Astrocyte (in vitro differentiated cells and primary cell): ENCODE measurements around the gene SNRNP70. TPM values are rescaled to one million over a fixed set of nuclear protein-coding genes. Genes with fewer than 3 reads are reported as not detected.

ENCODE experiments used
- DNase-seq: peaks from one replicate; pipeline ENCODE4 v3.0.0-alpha.2; 2010; ENCODE audit warnings: low read depth
- FAIRE-seq: peaks from 2 replicates; lab custom pipeline; 2011; peaks lifted over from hg19 to GRCh38; lab: Jason Lieb, UNC
- H2AFZ ChIP-seq: 2 replicates; pipeline ENCODE4 v1.6.0; 2012; ENCODE audit warnings: low read depth, low read length, inconsistent platforms
- H3K27ac ChIP-seq: 2 replicates; pipeline ENCODE4 v1.5.1; 2011; ENCODE audit warnings: low read depth, low read length, inconsistent platforms
- H3K27me3 ChIP-seq: 2 replicates; pipeline ENCODE4 v1.6.0; 2011; ENCODE audit warnings: low read length, inconsistent platforms; ENCODE audit not compliant: insufficient read depth
- H3K36me3 ChIP-seq: 2 replicates; pipeline ENCODE4 v1.5.1; 2011; ENCODE audit warnings: low read length, inconsistent platforms; ENCODE audit not compliant: insufficient read depth
- H3K4me1 ChIP-seq: 2 replicates; pipeline ENCODE4 v1.5.1; 2011; ENCODE audit warnings: low read length, inconsistent platforms; ENCODE audit not compliant: insufficient read depth
- H3K4me2 ChIP-seq: 2 replicates; pipeline ENCODE4 v1.6.0; 2012; ENCODE audit warnings: low read length, inconsistent platforms
- H3K4me3 ChIP-seq: 2 replicates; pipeline ENCODE4 v1.5.1; 2011; ENCODE audit warnings: low read depth, mild to moderate bottlenecking, low read length, inconsistent platforms; ENCODE audit not compliant: insufficient read depth
- H3K79me2 ChIP-seq: 2 replicates; pipeline ENCODE4 v1.6.0; 2012; ENCODE audit warnings: mild to moderate bottlenecking, low read length, inconsistent platforms; ENCODE audit not compliant: insufficient read depth
- H3K9ac ChIP-seq: 2 replicates; pipeline ENCODE4 v1.6.0; 2012; ENCODE audit warnings: mild to moderate bottlenecking, low read length, inconsistent platforms
- H3K9me3 ChIP-seq: 2 replicates; pipeline ENCODE4 v1.5.1; 2012; ENCODE audit warnings: low read depth, mild to moderate bottlenecking, low read length, inconsistent platforms; ENCODE audit not compliant: insufficient read depth
- H4K20me1 ChIP-seq: 2 replicates; pipeline ENCODE4 v1.6.0; 2012; ENCODE audit warnings: low read length, inconsistent platforms; ENCODE audit not compliant: insufficient read depth
- H3K27ac Mint-ChIP-seq: one replicate; pipeline ENCODE4 v1.8.0; 2021; ENCODE audit warnings: mild to moderate bottlenecking, mixed read lengths; ENCODE audit not compliant: unreplicated experiment
- H3K27me3 Mint-ChIP-seq: one replicate; pipeline ENCODE4 v1.8.0; 2021; ENCODE audit warnings: low read depth, mixed read lengths; ENCODE audit not compliant: unreplicated experiment
- H3K36me3 Mint-ChIP-seq: one replicate; pipeline ENCODE4 v1.8.0; 2021; ENCODE audit warnings: low read depth, mixed read lengths; ENCODE audit not compliant: unreplicated experiment
- H3K4me1 Mint-ChIP-seq: one replicate; pipeline ENCODE4 v1.8.0; 2021; ENCODE audit warnings: low read depth, mixed read lengths; ENCODE audit not compliant: unreplicated experiment
- H3K4me3 Mint-ChIP-seq: one replicate; pipeline ENCODE4 v1.8.0; 2021; ENCODE audit warnings: mild to moderate bottlenecking, moderate library complexity, mixed read lengths; ENCODE audit not compliant: unreplicated experiment
- H3K9me3 Mint-ChIP-seq: one replicate; pipeline ENCODE4 v1.8.0; 2021; ENCODE audit warnings: mild to moderate bottlenecking, mixed read lengths; ENCODE audit not compliant: unreplicated experiment
- CTCF ChIP-seq: IDR thresholded peaks from 2 replicates; pipeline ENCODE4 v1.5.1; 2011; ENCODE audit warnings: low read depth, mild to moderate bottlenecking, inconsistent platforms, low read length, moderate library complexity; ENCODE audit not compliant: insufficient read depth
- EZH2 ChIP-seq: IDR thresholded peaks from 2 replicates; pipeline ENCODE4 v1.6.1; 2012; ENCODE audit warnings: mild to moderate bottlenecking, low read length, inconsistent platforms; ENCODE audit not compliant: insufficient read depth
- total RNA-seq: library from RNA; stranded (reverse); gene quantifications from 2 replicates; pipeline ENCODE4 v1.2.1, GENCODE V29; 2021

The SNRNP70 gene
- total RNA-seq, 1 donor from 2014 or later = 177 TPM

- H3K9me3 Mint-ChIP-seq = peaks cover 19% of the 10 kb centered on the region
- H2AFZ ChIP-seq = no peak overlapping the region
- H3K27me3 Mint-ChIP-seq = peaks cover 36% of the 10 kb centered on the region
Measured at GRCh38 chr19:49153167-49153809, 68.0 kb downstream of the SNRNP70 start.

GRCh38 chr19:49154279-49154678, 69.0 kb downstream of the SNRNP70 start:
- no peak overlapping the region for H3K4me3 ChIP-seq
- H4K20me1 ChIP-seq = peaks cover 7% of the 10 kb centered on the region
- H3K27me3 Mint-ChIP-seq = peaks cover 36% of the 10 kb centered on the region
- no peak overlapping the region for H3K4me2 ChIP-seq
- no peak overlapping the region for H3K27ac Mint-ChIP-seq
- peaks cover 2% of the 10 kb centered on the region for H3K27me3 ChIP-seq
- H3K36me3 Mint-ChIP-seq = peaks cover 9% of the 10 kb centered on the region
- no peak overlapping the region for H3K27ac ChIP-seq
- H3K4me3 Mint-ChIP-seq = no peak overlapping the region
- no peaks in the 10 kb centered on the region for H3K9me3 ChIP-seq
- H3K36me3 ChIP-seq = no peaks in the 10 kb centered on the region
- DNase-seq (no peak), FAIRE-seq (no peak)
- peaks cover 13% of the 10 kb centered on the region for H3K4me1 ChIP-seq
- peaks cover 19% of the 10 kb centered on the region for H3K9me3 Mint-ChIP-seq
- TF ChIP-seq CTCF (no peak), EZH2 (no peak)
- no peak overlapping the region for H3K9ac ChIP-seq
- H3K79me2 ChIP-seq = peaks cover 9% of the 10 kb centered on the region
- H3K4me1 Mint-ChIP-seq = no peaks in the 10 kb centered on the region
- H2AFZ ChIP-seq = no peak overlapping the region

More at GRCh38 chr19:49153167-49153809, 68.0 kb downstream of the SNRNP70 start:
- Mint-ChIP-seq H3K4me3 (no peak overlapping the region), H3K27ac (no peak overlapping the region), H3K4me1 (no peaks in the 10 kb centered on the region), H3K36me3 (peaks cover 9% of the 10 kb centered on the region)
- H3K4me2 ChIP-seq = no peak overlapping the region
- no peak overlapping the region for H3K4me3 ChIP-seq
- H3K9ac ChIP-seq = no peak overlapping the region
- H4K20me1 ChIP-seq = peaks cover under 1% of the 10 kb centered on the region
- H3K79me2 ChIP-seq = peaks cover 7% of the 10 kb centered on the region
- DNase-seq (no peak), FAIRE-seq (no peak)
- H3K27me3 ChIP-seq = peaks cover 2% of the 10 kb centered on the region
- H3K36me3 ChIP-seq = no peaks in the 10 kb centered on the region
- H3K9me3 ChIP-seq = no peaks in the 10 kb centered on the region
- H3K4me1 ChIP-seq = peaks cover 13% of the 10 kb centered on the region
- H3K27ac ChIP-seq = no peak overlapping the region
- TF ChIP-seq CTCF (no peak), EZH2 (no peak)
